Gastroesophageal sphincter (tissue), 4 donors: Measurements from ENCODE around the gene MGRN1. TPM values are rescaled to one million over a fixed set of nuclear protein-coding genes. Genes with fewer than 3 reads are reported as not detected.

Source experiments
- ATAC-seq: fragments of 150-250 bp; one replicate; pipeline ENCODE4 v1.9.1; 2016; ENCODE audit warnings: mild to moderate bottlenecking, moderate library complexity
- H3K27ac ChIP-seq, 4 donors: fragments of 200-600 bp; sonication (generic) in 3 of 4; 1 replicate in 3 of 4; 2 replicates in 1 of 4; pipeline ENCODE4 v1.5.1; 2016 to 2019
- H3K27me3 ChIP-seq: fragments of 200-600 bp; sonication (generic); one replicate; pipeline ENCODE4 v1.5.1; 2019
- H3K36me3 ChIP-seq, 2 donors: fragments of 200-600 bp; sonication (generic); one replicate each; pipeline ENCODE4 v1.5.1; 2019; ENCODE audit warnings: control low read depth in 1 of 2
- H3K4me1 ChIP-seq, 3 donors: fragments of 200-600 bp; sonication (generic); 1 replicate in 2 of 3; 2 replicates in 1 of 3; pipeline ENCODE4 v1.5.1; 2016 to 2019; ENCODE audit warnings: control low read depth in 2 of 3
- H3K4me3 ChIP-seq, 2 donors: fragments of 200-600 bp; sonication (generic); one replicate each; pipeline ENCODE4 v1.5.1; 2019; ENCODE audit warnings: mild to moderate bottlenecking in 1 of 2, moderate library complexity in 1 of 2
- H3K9me3 ChIP-seq, 3 donors: fragments of 200-600 bp; sonication (generic); one replicate each; pipeline ENCODE4 v1.5.1; 2017 to 2019; ENCODE audit warnings: control low read depth in 2 of 3
- CTCF ChIP-seq, 4 experiments: fragments of 200-600 bp in 2 of 4; fragments of 450-650 bp in 2 of 4; sonication (generic) in 1 of 4; IDR thresholded peaks; one replicate each; pipeline ENCODE4 v1.5.1; 2017 to 2019; ENCODE audit warnings: antibody characterized with exemption in 4 of 4, mild to moderate bottlenecking in 2 of 4, moderate library complexity in 2 of 4
- EP300 ChIP-seq: sonication (generic); formaldehyde crosslinking; IDR thresholded peaks from one replicate; pipeline ENCODE4 v1.6.1; 2017; ENCODE audit warnings: antibody characterized with exemption, mild to moderate bottlenecking
- POLR2A ChIP-seq, 2 donors: fragments of 450-650 bp; IDR thresholded peaks; one replicate each; pipeline ENCODE4 v1.6.1; 2017; ENCODE audit warnings: antibody characterized with exemption in 2 of 2, mild to moderate bottlenecking in 2 of 2, moderate library complexity in 1 of 2
- POLR2AphosphoS5 ChIP-seq: sonication (generic); formaldehyde crosslinking; IDR thresholded peaks from one replicate; pipeline ENCODE4 v1.6.1; 2017; ENCODE audit warnings: antibody characterized with exemption
- WGBS, 2 donors: methylation state at CpG; one replicate each; pipeline ENCODE4 v1.1.5; 2018; ENCODE audit warnings: low coverage in 1 of 2; 5-methylcytosine and 5-hydroxymethylcytosine counted together
- total RNA-seq, 4 donors: library from RNA; depleted of rRNA; stranded (reverse); fragments of >200 nt; gene quantifications; one replicate each; pipeline ENCODE4 v1.1.0, GENCODE V29; 2016

MGRN1 gene
- total RNA-seq, 4 donors from 2014 or later, result 29.2 to 67.0 (median 40.5) TPM

- no peak overlapping the region for H3K4me3 ChIP-seq
Observed at GRCh38 chr16:4690946-4691665, 66.5 kb downstream of the MGRN1 start.

GRCh38 chr16:4691666-4692412 lies 67.2 kb downstream of the MGRN1 start:
- no peak for TF ChIP-seq EP300
- no peak for TF ChIP-seq POLR2A (IDR thresholded peaks at IDR 0.05)
- no peak for TF ChIP-seq POLR2AphosphoS5
- no peak for TF ChIP-seq CTCF (IDR thresholded peaks at IDR 0.05)
- WGBS, 2 donors, result 61 to 70% methylated on average over 4 to 6 of the region's 20 CpGs
- H3K4me3 ChIP-seq, result no peak overlapping the region
- no peaks in the 10 kb centered on the region for H3K27me3 ChIP-seq
- H3K36me3 ChIP-seq, result peaks cover 0 to 57% of the 10 kb centered on the region in 2 donors
- peak overlapping the region in 1 of 4 donors; percentile 96 for H3K27ac ChIP-seq
- peaks cover 0 to 40% (median 18%) of the 10 kb centered on the region in 3 donors for H3K4me1 ChIP-seq
- no peak for ATAC-seq
- H3K9me3 ChIP-seq, result no peaks in the 10 kb centered on the region

More at GRCh38 chr16:4690946-4691665, 66.5 kb downstream of the MGRN1 start:
- WGBS, 2 donors, result 72 to 85% methylated on average over 3 to 6 of the region's 19 CpGs
- H3K9me3 ChIP-seq, result no peaks in the 10 kb centered on the region
- H3K4me1 ChIP-seq, result peaks cover 0 to 32% (median 14%) of the 10 kb centered on the region in 3 donors
- H3K27me3 ChIP-seq, result no peaks in the 10 kb centered on the region
- TF ChIP-seq CTCF (IDR thresholded peaks at IDR 0.05) (no peak), POLR2AphosphoS5 (no peak), EP300 (no peak)
- peaks cover 0 to 57% of the 10 kb centered on the region in 2 donors for H3K36me3 ChIP-seq
- no peak for ATAC-seq
- no peak overlapping the region for H3K27ac ChIP-seq

GRCh38 chr16:4692460-4693295 lies 68.1 kb downstream of the MGRN1 start:
- TF ChIP-seq POLR2AphosphoS5 (no peak), EP300 (no peak), CTCF (IDR thresholded peaks at IDR 0.05) (no peak)
- Histone ChIP-seq H3K4me3 (peak overlapping the region; percentile 46 to 99), H3K9me3 (no peaks in the 10 kb centered on the region), H3K27ac (peak overlapping the region in 3 of 4 donors; percentile 78 to 96 (median 83)), H3K36me3 (peaks cover 0 to 57% of the 10 kb centered on the region in 2 donors), H3K27me3 (no peaks in the 10 kb centered on the region), H3K4me1 (peaks cover 0 to 45% (median 19%) of the 10 kb centered on the region in 3 donors)
- peak; percentile 7 for ATAC-seq
- 24 to 41% methylated on average over 4 to 5 of the region's 31 CpGs for WGBS, 2 donors

GRCh38 chr16:4693296-4693955 lies 68.8 kb downstream of the MGRN1 start, which contains the start of gene NUDT16L1:
TSS of gene NUDT16L1 (plus strand) at chr16:4693562. CDS start at chr16:4693727, 165 bp downstream.
- Histone ChIP-seq H3K27me3 (no peaks in the 10 kb centered on the region), H3K36me3 (peaks cover 0 to 57% of the 10 kb centered on the region in 2 donors), H3K4me1 (peaks cover 0 to 45% (median 19%) of the 10 kb centered on the region in 3 donors), H3K4me3 (peak within 1 kb of the TSS; percentile 83 to 99), H3K27ac (peak within 1 kb of the TSS; percentile 72 to 96 (median 86)), H3K9me3 (no peaks in the 10 kb centered on the region)
- TF ChIP-seq CTCF (IDR thresholded peaks at IDR 0.05) (peak in 3 of 4 experiments; percentile 51 to 56 (median 52)), EP300 (no peak), POLR2A (IDR thresholded peaks at IDR 0.05) (peak; percentile 63 to 66), POLR2AphosphoS5 (peak; percentile 67)
- WGBS, 2 donors, result no CpG with 5 or more reads among the region's 91 CpGs
- ATAC-seq, result peak; percentile 95
